GM23338 (cell line): ENCODE data around the gene PSAPL1. TPM values are rescaled to one million over a fixed set of nuclear protein-coding genes. Genes with fewer than 3 reads are reported as not detected.

Experiments used
- ATAC-seq: fragments of 200-7000 bp; cut with Tn5 transposase; 3 replicates; pipeline ENCODE4 v1.9.1; 2020
- DNase-seq: peaks from one replicate; pipeline ENCODE4 v3.0.0-alpha.2; 2015; ENCODE audit warnings: low spot score
- H2AFZ ChIP-seq: fragments of 200-600 bp; sonication (generic); 2 replicates; pipeline ENCODE4 v1.8.0; 2016; ENCODE audit warnings: antibody characterized with exemption, mild to moderate bottlenecking, moderate library complexity
- H3F3A ChIP-seq: fragments of 200-600 bp; sonication (generic); replicated peaks from 2 replicates; pipeline ENCODE4 v1.8.0; 2017; ENCODE audit warnings: antibody characterized with exemption, mixed run types, low read depth
- H3K27ac ChIP-seq: fragments of 200-600 bp; sonication (generic); 2 replicates; pipeline ENCODE4 v1.6.1; 2016; ENCODE audit warnings: low read depth
- H3K27me3 ChIP-seq: fragments of 200-600 bp; sonication (generic); 2 replicates; pipeline ENCODE4 v1.8.0; 2016; ENCODE audit warnings: mild to moderate bottlenecking, mixed run types, moderate library complexity; ENCODE audit not compliant: insufficient read depth
- H3K36me3 ChIP-seq: fragments of 200-600 bp; sonication (generic); 2 replicates; pipeline ENCODE4 v1.8.0; 2016; ENCODE audit warnings: mild to moderate bottlenecking; ENCODE audit not compliant: insufficient read depth
- H3K4me1 ChIP-seq: fragments of 200-600 bp; sonication (generic); 2 replicates; pipeline ENCODE4 v1.8.0; 2016; ENCODE audit warnings: mild to moderate bottlenecking, moderate library complexity; ENCODE audit not compliant: insufficient read depth
- H3K4me2 ChIP-seq: fragments of 200-600 bp; sonication (generic); 2 replicates; pipeline ENCODE4 v1.7.1; 2017; ENCODE audit warnings: mixed run types
- H3K4me3 ChIP-seq: fragments of 200-600 bp; sonication (generic); 2 replicates; pipeline ENCODE4 v1.6.1; 2016; ENCODE audit warnings: mixed run types
- H3K79me2 ChIP-seq: fragments of 200-600 bp; sonication (generic); replicated peaks from 2 replicates; pipeline ENCODE4 v1.8.0; 2017; ENCODE audit warnings: mild to moderate bottlenecking; ENCODE audit not compliant: insufficient read depth
- H3K9me2 ChIP-seq: fragments of 200-600 bp; sonication (generic); 2 replicates; pipeline ENCODE4 v1.8.0; 2017; ENCODE audit not compliant: insufficient read depth
- H4K20me1 ChIP-seq: fragments of 200-600 bp; sonication (generic); replicated peaks from 2 replicates; pipeline ENCODE4 v1.8.0; 2017; ENCODE audit warnings: mild to moderate bottlenecking; ENCODE audit not compliant: insufficient read depth
- H3K27ac Mint-ChIP-seq: 2 replicates; pipeline ENCODE4 v1.8.0; 2020; ENCODE audit warnings: inconsistent platforms, mild to moderate bottlenecking, moderate library complexity, mixed read lengths
- H3K27me3 Mint-ChIP-seq: 3 replicates; pipeline ENCODE4 v1.8.0; 2022; ENCODE audit warnings: low read depth, mild to moderate bottlenecking, moderate library complexity, mixed read lengths, inconsistent platforms; ENCODE audit not compliant: insufficient read depth, poor library complexity
- H3K36me3 Mint-ChIP-seq: 3 replicates; pipeline ENCODE4 v1.8.0; 2021; ENCODE audit warnings: low read depth, mild to moderate bottlenecking, inconsistent platforms, moderate library complexity, mixed read lengths
- H3K4me1 Mint-ChIP-seq: 3 replicates; pipeline ENCODE4 v1.8.0; 2020; ENCODE audit warnings: mild to moderate bottlenecking, inconsistent platforms, mixed read lengths
- H3K4me3 Mint-ChIP-seq: 3 replicates; pipeline ENCODE4 v1.8.0; 2021; ENCODE audit warnings: moderate library complexity, mild to moderate bottlenecking, inconsistent platforms, mixed read lengths
- H3K9me3 Mint-ChIP-seq: 3 replicates; pipeline ENCODE4 v1.8.0; 2020; ENCODE audit warnings: moderate library complexity, mild to moderate bottlenecking, inconsistent platforms, mixed read lengths
- CREB1 ChIP-seq: fragments of 250-450 bp; sonication (Bioruptor Pico); IDR thresholded peaks from 2 replicates; pipeline ENCODE4 v1.5.0; 2020; ENCODE audit warnings: low read depth, mild to moderate bottlenecking, moderate library complexity
- EZH2 ChIP-seq: fragments of 200-600 bp; sonication (generic); IDR thresholded peaks from one replicate; pipeline ENCODE4 v1.8.0; 2017; ENCODE audit warnings: antibody characterized with exemption, mild to moderate bottlenecking, low read depth; ENCODE audit not compliant: unreplicated experiment
- EZH2phosphoT487 ChIP-seq: fragments of 200-600 bp; sonication (generic); IDR thresholded peaks from one replicate; pipeline ENCODE4 v1.8.1; 2018; ENCODE audit warnings: antibody characterized with exemption; ENCODE audit not compliant: unreplicated experiment
- JUNB ChIP-seq: IDR thresholded peaks from one replicate; pipeline ENCODE4 v1.6.1; 2016; ENCODE audit warnings: antibody characterized with exemption; ENCODE audit not compliant: unreplicated experiment
- NANOG ChIP-seq: IDR thresholded peaks from 2 replicates; pipeline ENCODE4 v1.6.1; 2016; ENCODE audit warnings: antibody characterized with exemption, borderline replicate concordance
- POLR2AphosphoS5 ChIP-seq: IDR thresholded peaks from 2 replicates; pipeline ENCODE4 v1.6.1; 2016; ENCODE audit warnings: antibody characterized with exemption, low read depth
- STAT1 ChIP-seq: IDR thresholded peaks from one replicate; pipeline ENCODE4 v1.6.1; 2016; ENCODE audit warnings: antibody characterized with exemption; ENCODE audit not compliant: unreplicated experiment
- ZNF114 ChIP-seq: fragments of 250-450 bp; sonication (Bioruptor Pico); IDR thresholded peaks from 2 replicates; pipeline ENCODE4 v1.5.0; 2020; ENCODE audit warnings: mild to moderate bottlenecking, moderate library complexity
- ZNF331 ChIP-seq: fragments of 250-450 bp; sonication (Bioruptor Pico); IDR thresholded peaks from 2 replicates; pipeline ENCODE4 v1.5.0; 2020; ENCODE audit warnings: low read depth, mild to moderate bottlenecking, moderate library complexity
- polyA plus RNA-seq: library from polyadenylated mRNA; unstranded; fragments of >200 nt; fragmentation: Nextera tagmentation; extraction: Ambion mirVana; gene quantifications from 2 replicates; pipeline ENCODE4 v1.2.1, GENCODE V29; 2016
- total RNA-seq: library from RNA; depleted of rRNA; stranded (reverse); fragments of >200 nt; shearing (Covaris generic); gene quantifications from 2 replicates; pipeline ENCODE4 v1.2.3, GENCODE V29; 2014
- TF ChIP-seq, protein P1 (sequence below): fragments of 250-450 bp; sonication (Bioruptor Pico); IDR thresholded peaks from 2 replicates; pipeline ENCODE4 v1.5.0; 2020; ENCODE audit warnings: mild to moderate bottlenecking, moderate library complexity
- TF ChIP-seq, protein P2 (sequence below): IDR thresholded peaks from 2 replicates; pipeline ENCODE4 v1.6.1; 2016; ENCODE audit warnings: antibody characterized with exemption
- TF ChIP-seq, protein P3 (sequence below): IDR thresholded peaks from one replicate; pipeline ENCODE4 v1.6.1; 2018; ENCODE audit warnings: antibody characterized with exemption; ENCODE audit not compliant: unreplicated experiment
- TF ChIP-seq, protein P4 (sequence below), 2 experiments: fragments of 200-600 bp in 1 of 2; sonication (generic) in 1 of 2; conservative IDR thresholded peaks; 2 replicates each; pipeline versions ENCODE4 v1.5.1 to v1.6.1; 2016 to 2017; ENCODE audit warnings: antibody characterized with exemption in 2 of 2, low read depth in 2 of 2, mild to moderate bottlenecking in 2 of 2, moderate library complexity in 1 of 2

Gene PSAPL1
- total and polyA plus RNA-seq, 2 experiments from 2014 or later = not detected

DNA sequence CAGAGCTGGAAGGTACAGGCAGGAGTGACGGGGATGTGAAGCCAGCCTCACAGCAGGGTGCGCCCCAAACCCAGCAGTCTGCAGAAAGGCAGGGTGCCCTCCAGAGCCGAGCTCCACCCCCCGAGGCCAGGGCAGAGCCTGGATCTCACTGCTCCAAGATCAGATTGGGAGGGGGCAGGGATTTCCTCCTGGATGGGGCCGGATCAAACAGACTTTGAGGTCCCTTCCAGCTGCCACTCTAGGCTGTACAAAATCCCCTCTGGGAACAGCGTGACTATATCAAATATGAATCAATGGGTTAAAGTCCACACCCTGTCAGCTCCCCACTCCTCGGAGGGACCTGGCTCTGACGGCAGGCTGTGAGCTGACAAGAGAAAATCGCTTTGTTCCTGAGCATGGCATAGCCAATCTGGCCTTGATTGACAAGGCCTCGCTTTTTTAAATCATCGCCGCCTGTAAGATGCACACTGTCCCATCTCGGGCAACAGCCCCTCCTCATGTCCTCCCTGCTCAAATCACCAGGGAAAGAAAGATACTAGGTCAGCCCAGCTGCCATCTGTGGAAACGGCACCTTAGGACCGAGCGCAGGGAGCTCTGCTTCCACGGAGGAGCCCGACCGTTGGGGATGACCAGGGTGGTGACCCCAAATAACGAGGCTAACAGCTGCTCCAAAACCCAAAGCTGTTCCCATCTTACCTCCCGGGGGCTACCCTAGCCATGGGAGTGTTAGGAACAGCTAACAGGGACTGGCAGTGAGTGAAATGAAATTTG lies 39.9 kb downstream of the PSAPL1 start:
- ATAC-seq (no peak), DNase-seq (no peak)
- no peak for TF ChIP-seq EZH2
- no peak for TF ChIP-seq JUNB
- TF ChIP-seq, protein P1, sequence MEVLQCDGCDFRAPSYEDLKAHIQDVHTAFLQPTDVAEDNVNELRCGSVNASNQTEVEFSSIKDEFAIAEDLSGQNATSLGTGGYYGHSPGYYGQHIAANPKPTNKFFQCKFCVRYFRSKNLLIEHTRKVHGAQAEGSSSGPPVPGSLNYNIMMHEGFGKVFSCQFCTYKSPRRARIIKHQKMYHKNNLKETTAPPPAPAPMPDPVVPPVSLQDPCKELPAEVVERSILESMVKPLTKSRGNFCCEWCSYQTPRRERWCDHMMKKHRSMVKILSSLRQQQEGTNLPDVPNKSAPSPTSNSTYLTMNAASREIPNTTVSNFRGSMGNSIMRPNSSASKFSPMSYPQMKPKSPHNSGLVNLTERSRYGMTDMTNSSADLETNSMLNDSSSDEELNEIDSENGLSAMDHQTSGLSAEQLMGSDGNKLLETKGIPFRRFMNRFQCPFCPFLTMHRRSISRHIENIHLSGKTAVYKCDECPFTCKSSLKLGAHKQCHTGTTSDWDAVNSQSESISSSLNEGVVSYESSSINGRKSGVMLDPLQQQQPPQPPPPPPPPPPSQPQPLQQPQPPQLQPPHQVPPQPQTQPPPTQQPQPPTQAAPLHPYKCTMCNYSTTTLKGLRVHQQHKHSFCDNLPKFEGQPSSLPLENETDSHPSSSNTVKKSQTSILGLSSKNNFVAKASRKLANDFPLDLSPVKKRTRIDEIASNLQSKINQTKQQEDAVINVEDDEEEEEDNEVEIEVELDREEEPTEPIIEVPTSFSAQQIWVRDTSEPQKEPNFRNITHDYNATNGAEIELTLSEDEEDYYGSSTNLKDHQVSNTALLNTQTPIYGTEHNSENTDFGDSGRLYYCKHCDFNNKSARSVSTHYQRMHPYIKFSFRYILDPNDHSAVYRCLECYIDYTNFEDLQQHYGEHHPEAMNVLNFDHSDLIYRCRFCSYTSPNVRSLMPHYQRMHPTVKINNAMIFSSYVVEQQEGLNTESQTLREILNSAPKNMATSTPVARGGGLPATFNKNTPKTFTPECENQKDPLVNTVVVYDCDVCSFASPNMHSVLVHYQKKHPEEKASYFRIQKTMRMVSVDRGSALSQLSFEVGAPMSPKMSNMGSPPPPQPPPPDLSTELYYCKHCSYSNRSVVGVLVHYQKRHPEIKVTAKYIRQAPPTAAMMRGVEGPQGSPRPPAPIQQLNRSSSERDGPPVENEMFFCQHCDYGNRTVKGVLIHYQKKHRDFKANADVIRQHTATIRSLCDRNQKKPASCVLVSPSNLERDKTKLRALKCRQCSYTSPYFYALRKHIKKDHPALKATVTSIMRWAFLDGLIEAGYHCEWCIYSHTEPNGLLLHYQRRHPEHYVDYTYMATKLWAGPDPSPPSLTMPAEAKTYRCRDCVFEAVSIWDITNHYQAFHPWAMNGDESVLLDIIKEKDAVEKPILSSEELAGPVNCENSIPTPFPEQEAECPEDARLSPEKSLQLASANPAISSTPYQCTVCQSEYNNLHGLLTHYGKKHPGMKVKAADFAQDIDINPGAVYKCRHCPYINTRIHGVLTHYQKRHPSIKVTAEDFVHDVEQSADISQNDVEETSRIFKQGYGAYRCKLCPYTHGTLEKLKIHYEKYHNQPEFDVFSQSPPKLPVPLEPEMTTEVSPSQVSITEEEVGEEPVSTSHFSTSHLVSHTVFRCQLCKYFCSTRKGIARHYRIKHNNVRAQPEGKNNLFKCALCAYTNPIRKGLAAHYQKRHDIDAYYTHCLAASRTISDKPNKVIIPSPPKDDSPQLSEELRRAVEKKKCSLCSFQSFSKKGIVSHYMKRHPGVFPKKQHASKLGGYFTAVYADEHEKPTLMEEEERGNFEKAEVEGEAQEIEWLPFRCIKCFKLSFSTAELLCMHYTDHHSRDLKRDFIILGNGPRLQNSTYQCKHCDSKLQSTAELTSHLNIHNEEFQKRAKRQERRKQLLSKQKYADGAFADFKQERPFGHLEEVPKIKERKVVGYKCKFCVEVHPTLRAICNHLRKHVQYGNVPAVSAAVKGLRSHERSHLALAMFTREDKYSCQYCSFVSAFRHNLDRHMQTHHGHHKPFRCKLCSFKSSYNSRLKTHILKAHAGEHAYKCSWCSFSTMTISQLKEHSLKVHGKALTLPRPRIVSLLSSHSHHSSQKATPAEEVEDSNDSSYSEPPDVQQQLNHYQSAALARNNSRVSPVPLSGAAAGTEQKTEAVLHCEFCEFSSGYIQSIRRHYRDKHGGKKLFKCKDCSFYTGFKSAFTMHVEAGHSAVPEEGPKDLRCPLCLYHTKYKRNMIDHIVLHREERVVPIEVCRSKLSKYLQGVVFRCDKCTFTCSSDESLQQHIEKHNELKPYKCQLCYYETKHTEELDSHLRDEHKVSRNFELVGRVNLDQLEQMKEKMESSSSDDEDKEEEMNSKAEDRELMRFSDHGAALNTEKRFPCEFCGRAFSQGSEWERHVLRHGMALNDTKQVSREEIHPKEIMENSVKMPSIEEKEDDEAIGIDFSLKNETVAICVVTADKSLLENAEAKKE (CRISPR knock-in tag) = no peak
- TF ChIP-seq, protein P2, sequence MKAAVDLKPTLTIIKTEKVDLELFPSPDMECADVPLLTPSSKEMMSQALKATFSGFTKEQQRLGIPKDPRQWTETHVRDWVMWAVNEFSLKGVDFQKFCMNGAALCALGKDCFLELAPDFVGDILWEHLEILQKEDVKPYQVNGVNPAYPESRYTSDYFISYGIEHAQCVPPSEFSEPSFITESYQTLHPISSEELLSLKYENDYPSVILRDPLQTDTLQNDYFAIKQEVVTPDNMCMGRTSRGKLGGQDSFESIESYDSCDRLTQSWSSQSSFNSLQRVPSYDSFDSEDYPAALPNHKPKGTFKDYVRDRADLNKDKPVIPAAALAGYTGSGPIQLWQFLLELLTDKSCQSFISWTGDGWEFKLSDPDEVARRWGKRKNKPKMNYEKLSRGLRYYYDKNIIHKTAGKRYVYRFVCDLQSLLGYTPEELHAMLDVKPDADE = no peak
- TF ChIP-seq, protein P3, sequence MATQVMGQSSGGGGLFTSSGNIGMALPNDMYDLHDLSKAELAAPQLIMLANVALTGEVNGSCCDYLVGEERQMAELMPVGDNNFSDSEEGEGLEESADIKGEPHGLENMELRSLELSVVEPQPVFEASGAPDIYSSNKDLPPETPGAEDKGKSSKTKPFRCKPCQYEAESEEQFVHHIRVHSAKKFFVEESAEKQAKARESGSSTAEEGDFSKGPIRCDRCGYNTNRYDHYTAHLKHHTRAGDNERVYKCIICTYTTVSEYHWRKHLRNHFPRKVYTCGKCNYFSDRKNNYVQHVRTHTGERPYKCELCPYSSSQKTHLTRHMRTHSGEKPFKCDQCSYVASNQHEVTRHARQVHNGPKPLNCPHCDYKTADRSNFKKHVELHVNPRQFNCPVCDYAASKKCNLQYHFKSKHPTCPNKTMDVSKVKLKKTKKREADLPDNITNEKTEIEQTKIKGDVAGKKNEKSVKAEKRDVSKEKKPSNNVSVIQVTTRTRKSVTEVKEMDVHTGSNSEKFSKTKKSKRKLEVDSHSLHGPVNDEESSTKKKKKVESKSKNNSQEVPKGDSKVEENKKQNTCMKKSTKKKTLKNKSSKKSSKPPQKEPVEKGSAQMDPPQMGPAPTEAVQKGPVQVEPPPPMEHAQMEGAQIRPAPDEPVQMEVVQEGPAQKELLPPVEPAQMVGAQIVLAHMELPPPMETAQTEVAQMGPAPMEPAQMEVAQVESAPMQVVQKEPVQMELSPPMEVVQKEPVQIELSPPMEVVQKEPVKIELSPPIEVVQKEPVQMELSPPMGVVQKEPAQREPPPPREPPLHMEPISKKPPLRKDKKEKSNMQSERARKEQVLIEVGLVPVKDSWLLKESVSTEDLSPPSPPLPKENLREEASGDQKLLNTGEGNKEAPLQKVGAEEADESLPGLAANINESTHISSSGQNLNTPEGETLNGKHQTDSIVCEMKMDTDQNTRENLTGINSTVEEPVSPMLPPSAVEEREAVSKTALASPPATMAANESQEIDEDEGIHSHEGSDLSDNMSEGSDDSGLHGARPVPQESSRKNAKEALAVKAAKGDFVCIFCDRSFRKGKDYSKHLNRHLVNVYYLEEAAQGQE = no peak
- TF ChIP-seq STAT1 = no peak
- TF ChIP-seq NANOG = no peak
- TF ChIP-seq CREB1 (CRISPR knock-in tag) = no peak
- TF ChIP-seq ZNF331 (CRISPR knock-in tag) = no peak
- TF ChIP-seq POLR2AphosphoS5 = no peak
- TF ChIP-seq EZH2phosphoT487 = no peak
- TF ChIP-seq ZNF114 (CRISPR knock-in tag) = no peak
- TF ChIP-seq, protein P4, sequence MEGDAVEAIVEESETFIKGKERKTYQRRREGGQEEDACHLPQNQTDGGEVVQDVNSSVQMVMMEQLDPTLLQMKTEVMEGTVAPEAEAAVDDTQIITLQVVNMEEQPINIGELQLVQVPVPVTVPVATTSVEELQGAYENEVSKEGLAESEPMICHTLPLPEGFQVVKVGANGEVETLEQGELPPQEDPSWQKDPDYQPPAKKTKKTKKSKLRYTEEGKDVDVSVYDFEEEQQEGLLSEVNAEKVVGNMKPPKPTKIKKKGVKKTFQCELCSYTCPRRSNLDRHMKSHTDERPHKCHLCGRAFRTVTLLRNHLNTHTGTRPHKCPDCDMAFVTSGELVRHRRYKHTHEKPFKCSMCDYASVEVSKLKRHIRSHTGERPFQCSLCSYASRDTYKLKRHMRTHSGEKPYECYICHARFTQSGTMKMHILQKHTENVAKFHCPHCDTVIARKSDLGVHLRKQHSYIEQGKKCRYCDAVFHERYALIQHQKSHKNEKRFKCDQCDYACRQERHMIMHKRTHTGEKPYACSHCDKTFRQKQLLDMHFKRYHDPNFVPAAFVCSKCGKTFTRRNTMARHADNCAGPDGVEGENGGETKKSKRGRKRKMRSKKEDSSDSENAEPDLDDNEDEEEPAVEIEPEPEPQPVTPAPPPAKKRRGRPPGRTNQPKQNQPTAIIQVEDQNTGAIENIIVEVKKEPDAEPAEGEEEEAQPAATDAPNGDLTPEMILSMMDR (conservative IDR thresholded peaks at IDR 0.05; ENCODE audit: low read depth in 2 of 2) = no peak
- no peaks in the 10 kb centered on the region for H3K36me3 ChIP-seq
- H3K79me2 ChIP-seq = no peaks in the 10 kb centered on the region
- H3K4me2 ChIP-seq = no peak overlapping the region
- Mint-ChIP-seq H3K27ac (no peak overlapping the region), H3K9me3 (no peaks in the 10 kb centered on the region), H3K36me3 (no peaks in the 10 kb centered on the region), H3K4me3 (no peak overlapping the region; the same call in 2 of the 3 replicates), H3K27me3 (peaks cover 12% of the 10 kb centered on the region), H3K4me1 (peaks cover 3% of the 10 kb centered on the region; the same call in 2 of the 3 replicates)
- H2AFZ ChIP-seq = no peak overlapping the region
- no peak overlapping the region for H3K4me3 ChIP-seq
- H3K27ac ChIP-seq = no peak overlapping the region
- no peaks in the 10 kb centered on the region for H4K20me1 ChIP-seq
- no peaks in the 10 kb centered on the region for H3K27me3 ChIP-seq
- no peaks in the 10 kb centered on the region for H3K4me1 ChIP-seq
- no peaks in the 10 kb centered on the region for H3F3A ChIP-seq
- no peaks in the 10 kb centered on the region for H3K9me2 ChIP-seq
